ENCODE results near the gene GK2. TPM values are rescaled to one million over a fixed set of nuclear protein-coding genes. Genes with fewer than 3 reads are reported as not detected.

The GK2 gene
- total RNA-seq, 1 donor from 2014 or later: not detected

DNA sequence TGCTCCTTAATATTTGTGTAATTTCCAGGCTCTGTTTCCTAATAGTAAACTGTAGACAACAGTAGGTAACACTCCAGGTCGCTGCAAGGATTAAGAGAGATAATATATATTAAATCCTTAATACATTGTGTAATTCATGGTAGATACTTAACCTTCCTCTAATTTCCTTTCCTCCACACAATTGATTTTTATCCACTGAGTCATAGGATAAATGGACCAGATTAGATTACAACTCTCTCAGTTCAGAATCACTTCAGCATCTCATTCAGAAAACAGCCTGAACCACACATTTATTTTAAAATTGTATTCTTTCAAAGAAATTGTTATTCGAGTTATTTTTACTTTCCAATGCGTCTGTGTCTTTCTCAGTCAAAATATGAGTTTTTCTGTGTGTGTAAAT lies 17.1 kb downstream of the GK2 start:
- H3K27ac Mint-ChIP-seq (ENCODE audit: unreplicated experiment): no peak overlapping the region
- H3K27me3 Mint-ChIP-seq (ENCODE audit: low read depth): no peaks in the 10 kb centered on the region
- H3K4me1 Mint-ChIP-seq: no peaks in the 10 kb centered on the region
- no peak for DNase-seq (ENCODE audit: low read depth, low spot score)
- H3K9me3 Mint-ChIP-seq: no peaks in the 10 kb centered on the region
- H3K4me3 Mint-ChIP-seq: no peak overlapping the region
- TF ChIP-seq, protein P1, sequence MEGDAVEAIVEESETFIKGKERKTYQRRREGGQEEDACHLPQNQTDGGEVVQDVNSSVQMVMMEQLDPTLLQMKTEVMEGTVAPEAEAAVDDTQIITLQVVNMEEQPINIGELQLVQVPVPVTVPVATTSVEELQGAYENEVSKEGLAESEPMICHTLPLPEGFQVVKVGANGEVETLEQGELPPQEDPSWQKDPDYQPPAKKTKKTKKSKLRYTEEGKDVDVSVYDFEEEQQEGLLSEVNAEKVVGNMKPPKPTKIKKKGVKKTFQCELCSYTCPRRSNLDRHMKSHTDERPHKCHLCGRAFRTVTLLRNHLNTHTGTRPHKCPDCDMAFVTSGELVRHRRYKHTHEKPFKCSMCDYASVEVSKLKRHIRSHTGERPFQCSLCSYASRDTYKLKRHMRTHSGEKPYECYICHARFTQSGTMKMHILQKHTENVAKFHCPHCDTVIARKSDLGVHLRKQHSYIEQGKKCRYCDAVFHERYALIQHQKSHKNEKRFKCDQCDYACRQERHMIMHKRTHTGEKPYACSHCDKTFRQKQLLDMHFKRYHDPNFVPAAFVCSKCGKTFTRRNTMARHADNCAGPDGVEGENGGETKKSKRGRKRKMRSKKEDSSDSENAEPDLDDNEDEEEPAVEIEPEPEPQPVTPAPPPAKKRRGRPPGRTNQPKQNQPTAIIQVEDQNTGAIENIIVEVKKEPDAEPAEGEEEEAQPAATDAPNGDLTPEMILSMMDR (conservative IDR thresholded peaks at IDR 0.05): no peak
- no peaks in the 10 kb centered on the region for H3K36me3 Mint-ChIP-seq (ENCODE audit: low read depth)

DNA sequence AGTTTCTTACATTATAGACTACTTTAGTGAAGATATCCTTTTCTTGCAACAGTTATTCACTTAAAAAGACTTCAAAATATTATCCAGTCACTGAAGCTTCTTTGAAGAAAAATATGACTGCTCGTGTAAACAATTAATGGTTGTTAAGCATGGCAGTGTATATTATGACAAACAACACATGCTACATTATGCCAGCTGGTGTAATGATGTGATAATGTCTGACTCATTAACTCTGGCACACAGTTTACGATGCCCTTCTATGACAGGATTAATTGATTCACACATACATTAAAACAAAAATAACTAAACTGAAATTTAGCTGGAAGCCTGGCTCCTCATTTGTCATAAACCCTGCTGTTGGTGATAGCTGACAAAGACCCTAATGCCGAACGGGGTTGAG lies 22.4 kb downstream of the GK2 start:
- Mint-ChIP-seq H3K27me3 (ENCODE audit: low read depth) (no peaks in the 10 kb centered on the region), H3K4me1 (no peaks in the 10 kb centered on the region), H3K9me3 (no peaks in the 10 kb centered on the region), H3K36me3 (ENCODE audit: low read depth) (no peaks in the 10 kb centered on the region), H3K27ac (ENCODE audit: unreplicated experiment) (no peak overlapping the region), H3K4me3 (no peak overlapping the region)
- TF ChIP-seq, protein P1 (conservative IDR thresholded peaks at IDR 0.05): no peak
- no peak for DNase-seq (ENCODE audit: low read depth, low spot score)

DNA sequence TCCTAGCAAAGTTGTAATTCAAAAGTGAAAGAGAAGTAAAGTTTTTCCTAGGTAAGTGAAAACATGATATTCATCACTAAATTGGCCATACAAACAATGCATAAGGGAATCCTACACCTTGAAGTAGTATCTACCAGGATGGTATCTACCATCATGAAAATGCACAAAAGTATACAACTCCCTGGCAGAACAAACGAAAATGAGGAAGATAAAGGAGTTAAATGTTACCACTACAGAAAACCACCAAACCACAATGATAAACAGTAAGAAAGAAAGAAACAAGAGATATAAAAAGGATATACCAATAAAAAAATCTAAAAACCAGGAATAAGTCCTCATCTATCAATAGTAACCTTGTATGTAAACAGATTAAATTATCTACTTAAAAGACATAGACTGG lies 26.9 kb downstream of the GK2 start:
- Mint-ChIP-seq H3K27ac (ENCODE audit: unreplicated experiment) (no peak overlapping the region), H3K4me1 (no peaks in the 10 kb centered on the region), H3K4me3 (no peak overlapping the region), H3K36me3 (ENCODE audit: low read depth) (no peaks in the 10 kb centered on the region), H3K27me3 (ENCODE audit: low read depth) (no peaks in the 10 kb centered on the region), H3K9me3 (no peaks in the 10 kb centered on the region)
- TF ChIP-seq, protein P1 (conservative IDR thresholded peaks at IDR 0.05): no peak
- DNase-seq (ENCODE audit: low read depth, low spot score): no peak

DNA sequence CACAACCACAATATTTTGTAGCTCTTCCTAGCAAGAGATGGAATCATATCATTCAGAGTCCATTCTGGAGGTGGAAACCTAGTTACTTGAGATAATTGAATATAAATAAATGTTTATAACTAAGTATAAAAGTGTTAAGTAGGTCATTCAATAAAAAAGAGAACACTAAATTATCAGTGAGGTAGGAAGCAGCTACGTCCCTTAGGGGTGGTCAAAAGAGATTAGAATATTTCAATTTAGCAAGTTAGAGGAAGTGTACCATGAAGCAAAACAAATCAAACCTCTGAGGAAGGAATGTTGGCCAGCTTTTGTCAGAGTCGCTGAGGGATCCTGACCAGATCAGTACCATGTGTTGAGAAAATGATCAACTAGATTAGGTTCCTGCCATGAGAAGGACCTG lies 38.0 kb downstream of the GK2 start:
- Mint-ChIP-seq H3K9me3 (peaks cover 3% of the 10 kb centered on the region), H3K36me3 (ENCODE audit: low read depth) (no peaks in the 10 kb centered on the region), H3K27me3 (ENCODE audit: low read depth) (no peaks in the 10 kb centered on the region), H3K4me3 (no peak overlapping the region), H3K4me1 (no peaks in the 10 kb centered on the region), H3K27ac (ENCODE audit: unreplicated experiment) (no peak overlapping the region)
- no peak for DNase-seq (ENCODE audit: low read depth, low spot score)
- TF ChIP-seq, protein P1 (conservative IDR thresholded peaks at IDR 0.05): no peak

DNA sequence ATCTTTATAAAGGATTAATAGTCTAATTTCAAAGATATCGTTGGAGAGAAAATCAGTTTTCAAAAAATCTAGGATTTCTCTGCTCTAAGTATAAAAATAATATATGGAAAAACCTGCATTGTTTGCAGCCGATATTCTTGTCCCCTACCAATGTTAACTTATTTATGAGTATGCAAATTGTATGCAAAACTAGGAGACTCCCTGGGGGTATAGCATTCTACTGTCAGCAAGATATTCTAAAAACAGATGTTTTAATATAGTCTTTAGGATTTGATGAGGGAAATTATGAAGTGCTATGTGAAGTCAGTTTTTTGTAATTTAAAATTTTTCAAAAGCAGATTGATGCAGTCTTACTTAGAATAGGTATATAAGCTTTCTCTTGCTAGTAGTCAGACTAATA lies 40.9 kb downstream of the GK2 start:
- Mint-ChIP-seq H3K4me1 (no peaks in the 10 kb centered on the region), H3K4me3 (no peak overlapping the region), H3K27ac (ENCODE audit: unreplicated experiment) (no peak overlapping the region), H3K36me3 (ENCODE audit: low read depth) (no peaks in the 10 kb centered on the region), H3K9me3 (peaks cover 3% of the 10 kb centered on the region), H3K27me3 (ENCODE audit: low read depth) (no peaks in the 10 kb centered on the region)
- DNase-seq (ENCODE audit: low read depth, low spot score): no peak
- TF ChIP-seq, protein P1 (conservative IDR thresholded peaks at IDR 0.05): no peak

DNA sequence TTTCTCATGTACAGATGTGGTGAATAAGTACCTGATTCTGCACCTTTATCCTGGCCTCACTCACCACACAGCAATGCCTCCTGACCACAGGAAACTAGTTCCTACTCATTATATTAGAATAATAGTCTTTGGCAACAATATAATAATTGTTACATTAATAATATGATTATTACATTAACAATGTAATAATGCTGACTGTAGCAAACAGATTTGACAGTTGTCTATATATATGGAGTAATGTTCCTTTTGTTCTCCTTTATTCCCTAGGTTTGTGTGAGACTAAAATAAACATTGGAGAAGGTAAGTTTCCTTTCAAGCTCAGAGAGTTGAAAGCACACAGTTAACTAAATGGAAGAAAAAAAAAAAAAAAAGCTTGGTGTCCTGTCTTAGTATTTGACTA lies 41.6 kb downstream of the GK2 start:
- Mint-ChIP-seq H3K27me3 (ENCODE audit: low read depth) (no peaks in the 10 kb centered on the region), H3K9me3 (peaks cover 3% of the 10 kb centered on the region), H3K36me3 (ENCODE audit: low read depth) (no peaks in the 10 kb centered on the region), H3K27ac (ENCODE audit: unreplicated experiment) (no peak overlapping the region), H3K4me1 (no peaks in the 10 kb centered on the region), H3K4me3 (no peak overlapping the region)
- DNase-seq (ENCODE audit: low read depth, low spot score): no peak
- TF ChIP-seq, protein P1 (conservative IDR thresholded peaks at IDR 0.05): no peak

Measured in neural crest cell (in vitro differentiated cells).